ENCODE measurements around the gene PNKD.
"Not testable (repeated sequence)": the region's sequence is repeated elsewhere in the genome, so short reads cannot be mapped to it uniquely, and the experiment has no call there.

The PNKD gene

DNA sequence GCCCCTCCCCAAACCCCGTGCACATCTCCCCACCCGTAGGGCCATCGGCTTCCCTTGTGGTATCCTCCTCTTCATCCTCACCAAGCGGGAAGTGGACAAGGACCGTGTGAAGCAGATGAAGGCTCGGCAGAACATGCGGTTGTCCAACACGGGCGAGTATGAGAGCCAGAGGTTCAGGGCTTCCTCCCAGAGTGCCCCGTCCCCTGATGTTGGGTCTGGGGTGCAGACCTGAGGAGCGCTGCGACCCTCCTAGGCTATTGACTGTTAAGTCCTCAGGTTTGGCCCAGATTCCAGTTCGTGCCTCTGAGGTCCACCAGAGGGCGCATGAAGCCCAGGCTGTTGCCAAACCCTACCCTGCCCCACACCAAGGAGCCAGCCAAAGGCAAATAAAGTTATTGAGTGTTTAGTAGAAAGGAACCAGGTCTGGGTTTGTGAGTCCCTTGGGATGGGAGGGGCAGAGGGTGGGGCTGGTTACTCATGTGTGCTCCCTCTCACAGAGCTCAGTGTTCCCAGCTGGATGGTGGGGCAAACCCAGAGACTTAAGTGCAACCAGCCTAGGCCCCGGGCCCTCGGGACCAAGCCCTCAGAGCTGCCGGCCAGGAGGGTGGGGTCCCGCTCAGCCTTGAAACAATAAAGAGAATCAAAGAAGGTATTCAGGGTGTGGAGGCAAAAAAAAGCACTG is 2.4 kb downstream of the PNKD start:
- DNase-seq (ENCODE audit: low spot score): peak; percentile 87

GRCh38 chr2:218273214-218273907 is 3.0 kb downstream of the PNKD start:
- not testable (repeated sequence) for DNase-seq (ENCODE audit: low spot score)

- no peak for DNase-seq (ENCODE audit: low spot score)
Measured at GRCh38 chr2:218273908-218274249, 3.6 kb downstream of the PNKD start.

GRCh38 chr2:218274586-218274985 is 4.3 kb downstream of the PNKD start:
- DNase-seq (ENCODE audit: low spot score): no peak

GRCh38 chr2:218275371-218276072 is 5.2 kb downstream of the PNKD start:
- no peak for DNase-seq (ENCODE audit: low spot score)

DNA sequence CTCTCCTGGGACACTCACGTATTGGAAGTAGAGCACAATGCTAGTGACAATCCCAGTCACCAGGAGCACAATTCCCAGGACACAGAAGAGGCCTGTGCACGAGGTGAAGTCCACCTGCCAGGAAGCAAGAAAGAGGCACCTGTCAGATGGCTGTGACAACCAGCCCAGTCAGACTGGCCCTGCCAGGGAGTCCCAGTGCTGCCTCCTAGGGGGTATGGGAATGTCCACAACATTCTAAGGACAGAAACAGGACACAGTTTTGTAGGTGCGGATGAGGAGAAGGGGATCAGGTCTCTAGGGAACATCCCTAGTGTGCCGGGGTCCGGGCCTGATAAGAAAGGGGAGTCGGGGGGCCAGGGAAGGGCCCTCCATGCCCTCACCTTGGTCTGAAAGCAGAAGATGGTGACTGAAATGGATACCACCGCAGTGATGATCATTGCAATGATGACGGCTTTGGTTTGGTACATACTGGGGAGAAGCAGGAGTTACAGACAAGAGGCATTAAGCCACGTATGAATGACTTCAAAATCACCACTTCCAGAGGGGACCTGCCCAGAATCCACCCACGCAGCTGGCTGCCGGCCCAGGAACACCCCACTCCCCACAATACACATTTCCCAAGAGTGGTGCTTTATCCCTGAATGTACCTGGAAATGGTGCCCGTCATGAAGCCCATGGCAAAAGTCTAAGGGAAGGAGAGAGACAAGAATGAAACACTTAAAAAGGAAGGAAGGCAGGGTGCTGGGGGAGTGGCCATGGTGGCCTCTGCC is 6.9 kb downstream of the PNKD start:
- no peak for DNase-seq (ENCODE audit: low spot score)

GRCh38 chr2:218277921-218278320 is 7.6 kb downstream of the PNKD start:
- no peak for DNase-seq (ENCODE audit: low spot score)

DNA sequence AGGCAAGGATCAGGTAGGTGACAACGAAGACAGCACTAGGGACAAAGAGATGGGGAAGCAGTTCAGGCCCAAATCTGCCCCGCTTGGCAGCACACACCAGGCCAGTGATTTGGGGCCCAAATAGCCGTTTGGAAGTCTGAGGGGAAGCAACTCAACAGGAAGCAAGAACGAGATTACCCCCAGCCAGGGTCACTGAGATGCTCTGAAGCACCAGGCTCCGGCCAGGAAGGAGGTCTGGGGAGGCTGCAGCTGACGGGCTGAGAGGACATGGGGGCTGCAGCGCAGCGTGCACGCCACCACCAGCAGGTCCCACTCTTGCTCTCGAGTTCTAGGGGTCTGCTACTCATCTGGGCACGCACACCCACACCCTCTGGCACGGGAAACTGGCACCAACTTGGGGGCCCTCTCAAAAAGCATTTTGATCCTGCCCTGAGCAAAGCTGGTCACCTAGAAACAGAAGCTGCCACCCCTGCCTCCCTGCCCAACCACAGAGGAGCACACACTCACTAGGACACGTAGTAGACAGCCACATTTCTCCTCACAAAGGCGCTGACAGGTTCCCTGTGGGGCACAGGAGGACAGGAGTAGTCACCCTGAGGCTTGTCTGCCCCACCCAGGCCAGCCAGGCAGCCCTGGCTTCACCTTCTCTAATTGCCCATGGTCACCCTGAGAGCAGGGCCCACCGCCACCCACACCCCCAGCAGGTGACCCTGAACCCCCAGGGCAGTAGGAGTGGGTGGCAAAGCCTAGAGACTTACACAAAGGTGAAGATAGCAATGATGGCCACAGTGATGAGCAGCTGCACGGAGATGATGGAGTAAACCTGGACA is 8.4 kb downstream of the PNKD start:
- DNase-seq (ENCODE audit: low spot score): no peak

- DNase-seq (ENCODE audit: low spot score): no peak
Measured at GRCh38 chr2:218280260-218280870, 10.0 kb downstream of the PNKD start.

- DNase-seq (ENCODE audit: low spot score): no peak
Measured at GRCh38 chr2:218281449-218281848, 11.1 kb downstream of the PNKD start.

- DNase-seq (ENCODE audit: low spot score): no peak
Measured at GRCh38 chr2:218282173-218282991, 12.1 kb downstream of the PNKD start.

GRCh38 chr2:218284106-218284811 is 13.9 kb downstream of the PNKD start:
- no peak for DNase-seq (ENCODE audit: low spot score)

GRCh38 chr2:218285604-218286003 is 15.3 kb downstream of the PNKD start:
- DNase-seq (ENCODE audit: low spot score): no peak

- peak; percentile 92 for DNase-seq (ENCODE audit: low spot score)
Measured at GRCh38 chr2:218286570-218287459, 16.5 kb downstream of the PNKD start.

DNA sequence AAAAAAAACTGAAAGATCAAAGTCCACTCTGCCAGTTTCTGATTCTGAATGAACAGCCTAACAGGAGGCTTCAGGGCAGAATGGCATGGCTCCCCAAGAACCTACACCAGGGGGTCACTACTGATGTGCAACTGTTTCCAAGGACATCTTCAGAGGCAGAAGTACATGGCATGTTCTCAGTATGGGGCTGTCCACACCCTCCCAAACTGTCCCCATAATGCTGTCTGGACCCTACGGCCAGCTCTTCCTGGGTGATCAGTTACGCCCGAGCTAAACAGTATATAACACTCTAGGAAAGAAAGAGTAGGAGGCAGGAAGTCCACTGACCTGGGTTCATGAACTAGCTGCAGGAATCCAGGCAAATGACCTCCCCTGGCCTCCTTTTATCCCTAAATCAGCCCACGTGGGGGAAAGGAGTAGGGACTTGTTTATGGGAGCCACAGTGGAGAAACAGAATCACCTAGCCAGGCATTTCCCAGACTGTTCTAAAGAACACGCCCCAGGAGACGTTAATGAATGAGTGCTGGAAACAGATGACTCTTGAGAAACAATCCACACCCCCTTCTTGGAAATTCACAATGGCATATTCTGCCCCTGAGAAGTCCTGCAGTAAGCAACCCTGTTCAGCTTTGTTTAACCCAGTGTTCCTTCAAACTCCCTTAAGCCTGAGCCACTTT is 19.5 kb downstream of the PNKD start:
- no peak for DNase-seq (ENCODE audit: low spot score)

GRCh38 chr2:218290316-218291261 is 20.3 kb downstream of the PNKD start:
- peak; percentile 56 for DNase-seq (ENCODE audit: low spot score)
